Lung (tissue), 12 donors: ENCODE results near the gene THUMPD3. TPM values are rescaled to one million over a fixed set of nuclear protein-coding genes. Genes with fewer than 3 reads are reported as not detected.
A peak's percentile ranks its signal among the peaks of the same experiment; 100 is the strongest.

Experiments
- ATAC-seq: fragments of 200-7000 bp; cut with Tn5 transposase; one replicate; pipeline ENCODE4 v1.9.1; 2020; ENCODE audit warnings: moderate number of reproducible peaks; ENCODE audit not compliant: insufficient read depth, low FRiP score
- DNase-seq, 3 donors: peaks; one replicate each; pipeline ENCODE4 v3.0.0-alpha.2; 2013 to 2017
- H3K27ac ChIP-seq, 2 donors: one replicate each; pipeline ENCODE4 v1.5.1; 2013; ENCODE audit warnings: mild to moderate bottlenecking in 2 of 2, moderate library complexity in 2 of 2, control low read depth in 1 of 2, inconsistent platforms in 1 of 2, low read depth in 1 of 2, low read length in 1 of 2
- H3K27me3 ChIP-seq, 3 donors: one replicate each; pipeline ENCODE4 v1.5.1; 2013; ENCODE audit warnings: low read length in 2 of 3; ENCODE audit not compliant: control insufficient read depth in 3 of 3, insufficient read depth in 3 of 3
- H3K36me3 ChIP-seq, 4 donors: one replicate each; pipeline ENCODE4 v1.5.1; 2013; ENCODE audit warnings: low read length in 4 of 4, mild to moderate bottlenecking in 1 of 4, moderate library complexity in 1 of 4; ENCODE audit not compliant: control insufficient read depth in 4 of 4, insufficient read depth in 4 of 4
- H3K4me1 ChIP-seq, 5 donors: one replicate each; pipeline ENCODE4 v1.5.1; 2013; ENCODE audit warnings: low read length in 5 of 5, mild to moderate bottlenecking in 2 of 5, moderate library complexity in 1 of 5; ENCODE audit not compliant: control insufficient read depth in 5 of 5, insufficient read depth in 5 of 5
- H3K4me3 ChIP-seq: one replicate; pipeline ENCODE4 v1.5.1; 2013; ENCODE audit warnings: mild to moderate bottlenecking, control low read depth, moderate library complexity
- H3K9ac ChIP-seq, 2 donors: one replicate each; pipeline ENCODE4 v1.5.1; 2013; ENCODE audit warnings: low read length in 2 of 2, control low read depth in 1 of 2; ENCODE audit not compliant: insufficient read depth in 1 of 2
- H3K9me3 ChIP-seq, 4 donors: one replicate each; pipeline ENCODE4 v1.5.1; 2013; ENCODE audit warnings: low read length in 3 of 4, mild to moderate bottlenecking in 1 of 4, moderate library complexity in 1 of 4; ENCODE audit not compliant: control insufficient read depth in 4 of 4, insufficient read depth in 3 of 4
- WGBS, 2 donors: extraction: QIAGEN DNeasy Blood & Tissue Kit; methylation state at CpG; one replicate each; pipeline ENCODE4 v1.1.7; 2013; 5-methylcytosine and 5-hydroxymethylcytosine counted together
- polyA plus RNA-seq, 2 donors: library from polyadenylated mRNA; stranded (reverse); fragments of 200-250 nt; gene quantifications; one replicate each; pipeline ENCODE4 v1.2.1, GENCODE V29; 2013
- total RNA-seq, 2 donors: library from RNA; depleted of rRNA in 1 of 2; stranded (reverse); fragments of >200 nt in 1 of 2; gene quantifications; one replicate each; pipeline ENCODE4 v1.2.1, GENCODE V29; 2014 to 2021
- TF ChIP-seq, protein P1 (sequence below): IDR thresholded peaks from 2 replicates; pipeline ENCODE4 v1.5.1; 2012; ENCODE audit warnings: mild to moderate bottlenecking; ENCODE audit errors: control extremely low read depth, extremely low read depth
- donor health status: control.
- donor health status: control.
- donor health status: Bipolar disorder and iron deficiency.
- donor health status: healthy.
- donor health status: DM: yes; HTN: yes; CAD: no.

Gene THUMPD3
- total and polyA plus RNA-seq, 4 donors = 28.6 to 37.2 (median 31.8) TPM

- ATAC-seq = no peak
- Histone ChIP-seq H3K36me3 (peaks cover 0 to 6% (median 0%) of the 10 kb centered on the region in 4 donors), H3K4me3 (no peak overlapping the region), H3K9me3 (no peaks in the 10 kb centered on the region), H3K27ac (peak overlapping the region; percentile 21 to 74), H3K9ac (peak overlapping the region in 1 of 2 donors; percentile 83), H3K27me3 (no peaks in the 10 kb centered on the region), H3K4me1 (peaks cover 6 to 67% (median 31%) of the 10 kb centered on the region in 5 donors)
- TF ChIP-seq, protein P1, sequence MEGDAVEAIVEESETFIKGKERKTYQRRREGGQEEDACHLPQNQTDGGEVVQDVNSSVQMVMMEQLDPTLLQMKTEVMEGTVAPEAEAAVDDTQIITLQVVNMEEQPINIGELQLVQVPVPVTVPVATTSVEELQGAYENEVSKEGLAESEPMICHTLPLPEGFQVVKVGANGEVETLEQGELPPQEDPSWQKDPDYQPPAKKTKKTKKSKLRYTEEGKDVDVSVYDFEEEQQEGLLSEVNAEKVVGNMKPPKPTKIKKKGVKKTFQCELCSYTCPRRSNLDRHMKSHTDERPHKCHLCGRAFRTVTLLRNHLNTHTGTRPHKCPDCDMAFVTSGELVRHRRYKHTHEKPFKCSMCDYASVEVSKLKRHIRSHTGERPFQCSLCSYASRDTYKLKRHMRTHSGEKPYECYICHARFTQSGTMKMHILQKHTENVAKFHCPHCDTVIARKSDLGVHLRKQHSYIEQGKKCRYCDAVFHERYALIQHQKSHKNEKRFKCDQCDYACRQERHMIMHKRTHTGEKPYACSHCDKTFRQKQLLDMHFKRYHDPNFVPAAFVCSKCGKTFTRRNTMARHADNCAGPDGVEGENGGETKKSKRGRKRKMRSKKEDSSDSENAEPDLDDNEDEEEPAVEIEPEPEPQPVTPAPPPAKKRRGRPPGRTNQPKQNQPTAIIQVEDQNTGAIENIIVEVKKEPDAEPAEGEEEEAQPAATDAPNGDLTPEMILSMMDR = no peak
- DNase-seq = peak; percentile 42 to 58 (median 55)
- WGBS, 2 donors = 40 to 55% methylated on average over 3 of the region's 3 CpGs
These were observed 39.8 kb downstream of the THUMPD3 start for GRCh38 chr3:9402410-9403228.

GRCh38 chr3:9403463-9403862, 40.6 kb downstream of the THUMPD3 start:
- H3K27ac ChIP-seq = no peak overlapping the region
- H3K36me3 ChIP-seq = no peaks in the 10 kb centered on the region
- DNase-seq (no peak), ATAC-seq (no peak)
- no peak overlapping the region for H3K4me3 ChIP-seq
- TF ChIP-seq, protein P1 = no peak
- WGBS, 2 donors = 65 to 77% methylated on average over 2 of the region's 2 CpGs
- no peak overlapping the region for H3K9ac ChIP-seq
- H3K9me3 ChIP-seq = no peaks in the 10 kb centered on the region
- H3K4me1 ChIP-seq = peaks cover 7 to 67% (median 33%) of the 10 kb centered on the region in 5 donors
- no peaks in the 10 kb centered on the region for H3K27me3 ChIP-seq

GRCh38 chr3:9404680-9405079, 41.8 kb downstream of the THUMPD3 start:
- 43% methylated on average over 1 of the region's 1 CpG for WGBS, 2 donors
- TF ChIP-seq, protein P1 = no peak
- H3K27ac ChIP-seq = peak overlapping the region in 1 of 2 donors; percentile 41
- H3K36me3 ChIP-seq = no peaks in the 10 kb centered on the region
- DNase-seq (no peak), ATAC-seq (no peak)
- peaks cover 6 to 61% (median 33%) of the 10 kb centered on the region in 5 donors for H3K4me1 ChIP-seq
- H3K9ac ChIP-seq = peak overlapping the region in 1 of 2 donors; percentile 2
- no peak overlapping the region for H3K4me3 ChIP-seq
- H3K9me3 ChIP-seq = no peaks in the 10 kb centered on the region
- no peaks in the 10 kb centered on the region for H3K27me3 ChIP-seq
